ENCODE measurements around the gene LHFPL5.

The LHFPL5 gene

DNA sequence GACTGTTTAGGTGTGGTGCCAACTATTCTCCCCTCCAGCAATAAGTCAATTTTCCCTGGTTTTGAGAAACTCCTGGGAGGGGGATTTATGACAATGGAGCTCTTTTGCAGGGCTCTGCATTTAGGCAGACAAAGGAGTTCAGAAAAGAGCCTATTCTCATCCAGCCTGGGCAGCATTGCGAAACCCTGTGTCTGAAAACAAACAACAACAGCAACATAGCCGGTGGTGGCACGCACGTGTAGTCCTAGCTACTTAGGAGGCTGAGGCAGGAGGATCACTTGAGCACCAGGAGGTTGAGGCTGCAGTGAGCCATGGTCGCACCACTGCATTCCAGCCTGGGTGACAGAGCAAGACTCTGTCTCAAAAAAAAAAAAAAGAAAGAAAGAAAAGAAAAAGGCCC lies 14.5 kb upstream of the LHFPL5 start:
- no peak for DNase-seq (ENCODE audit: low spot score)

DNA sequence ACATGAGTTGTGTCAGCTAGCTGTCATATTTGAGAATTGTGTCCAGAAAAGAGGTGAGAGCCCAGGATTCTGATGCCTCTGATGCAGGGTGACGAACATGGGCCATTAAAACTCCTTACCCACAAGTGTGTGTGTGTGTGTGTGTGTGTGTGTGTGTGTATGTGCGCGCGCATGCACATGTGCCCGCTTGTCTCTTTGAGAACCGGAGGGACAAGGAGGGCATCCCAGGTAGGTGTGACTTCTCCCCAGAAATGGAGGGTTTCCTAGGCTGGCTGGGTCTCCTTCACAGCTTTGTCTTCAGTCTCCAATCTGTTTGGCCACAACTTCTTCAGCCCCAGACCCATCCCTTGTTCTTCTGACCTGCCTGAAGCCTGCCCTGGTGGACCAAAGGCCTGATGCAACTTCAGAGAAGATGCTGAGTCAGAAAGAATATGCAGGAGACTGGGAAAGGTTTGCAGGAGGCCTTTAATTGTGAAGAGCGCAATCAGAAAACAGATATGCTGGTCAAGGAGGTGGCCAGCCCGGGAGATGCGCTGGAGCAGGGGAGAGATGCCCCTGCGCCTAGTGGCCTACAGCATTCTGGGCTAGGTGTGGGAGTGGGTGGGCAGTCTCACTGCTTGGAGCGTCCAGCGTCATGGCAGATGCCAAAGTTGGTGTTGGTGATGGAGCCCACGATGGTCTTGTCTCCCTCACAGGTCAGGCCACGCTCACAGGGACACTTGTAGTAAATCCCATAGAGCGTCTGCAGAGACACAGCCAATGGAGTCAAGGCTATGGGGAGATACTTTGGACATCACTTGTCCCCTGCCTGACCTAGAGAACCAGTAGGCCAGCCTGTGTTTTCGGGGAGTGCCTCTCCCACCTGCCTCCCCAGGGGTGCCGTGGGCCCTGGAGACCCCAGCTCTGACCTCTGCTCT lies 10.4 kb upstream of the LHFPL5 start:
- DNase-seq (ENCODE audit: low spot score) = no peak

GRCh38 chr6:35795453-35796071 lies 9.6 kb upstream of the LHFPL5 start:
- DNase-seq (ENCODE audit: low spot score) = no peak

- DNase-seq (ENCODE audit: low spot score) = no peak
These were observed 8.9 kb upstream of the LHFPL5 start for GRCh38 chr6:35796236-35796635.

- no peak for DNase-seq (ENCODE audit: low spot score)
These were observed 7.2 kb upstream of the LHFPL5 start for GRCh38 chr6:35797837-35798526.

GRCh38 chr6:35798706-35799105 lies 6.4 kb upstream of the LHFPL5 start:
- no peak for DNase-seq (ENCODE audit: low spot score)

DNA sequence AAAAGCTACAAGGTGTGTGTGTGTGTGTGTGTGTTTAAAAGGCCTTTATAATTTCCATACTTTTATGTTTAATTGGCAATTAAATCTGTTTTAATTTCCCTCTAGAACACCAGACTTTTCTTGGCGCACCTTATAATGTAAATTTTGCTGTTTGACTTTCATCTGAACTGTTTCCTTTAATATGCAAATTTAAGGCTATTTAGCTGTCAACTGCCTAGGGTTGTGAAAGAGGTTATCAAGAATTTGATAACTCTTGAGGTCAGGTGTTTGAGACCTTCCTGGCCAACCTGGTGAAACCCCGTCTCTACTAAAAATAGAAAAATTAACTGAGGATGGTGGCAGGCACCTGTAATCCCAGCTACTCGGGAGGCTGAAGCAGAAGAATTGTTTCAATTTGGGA lies 4.0 kb upstream of the LHFPL5 start:
- no peak for DNase-seq (ENCODE audit: low spot score)

GRCh38 chr6:35808688-35809087 lies 3.5 kb downstream of the LHFPL5 start:
- DNase-seq (ENCODE audit: low spot score) = peak; percentile 42

DNA sequence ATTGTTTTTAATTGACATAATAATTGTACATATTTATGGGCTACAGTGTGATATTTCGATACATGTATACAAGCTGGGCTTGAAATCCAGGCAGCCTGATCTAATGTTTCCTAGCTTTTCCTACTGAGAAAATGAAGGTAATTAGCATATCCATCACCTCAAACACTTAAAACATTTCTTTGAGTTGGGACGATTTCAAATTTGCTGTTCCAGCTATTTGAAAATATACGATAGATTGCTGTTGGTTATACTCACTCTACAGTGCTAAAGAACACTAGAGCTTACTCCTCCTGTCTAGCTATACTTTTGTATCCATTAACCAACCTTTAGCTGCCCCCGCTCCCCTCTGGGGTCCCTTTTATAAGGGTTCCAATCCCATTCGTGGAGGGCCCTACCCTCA lies 4.7 kb downstream of the LHFPL5 start:
- no peak for DNase-seq (ENCODE audit: low spot score)

DNA sequence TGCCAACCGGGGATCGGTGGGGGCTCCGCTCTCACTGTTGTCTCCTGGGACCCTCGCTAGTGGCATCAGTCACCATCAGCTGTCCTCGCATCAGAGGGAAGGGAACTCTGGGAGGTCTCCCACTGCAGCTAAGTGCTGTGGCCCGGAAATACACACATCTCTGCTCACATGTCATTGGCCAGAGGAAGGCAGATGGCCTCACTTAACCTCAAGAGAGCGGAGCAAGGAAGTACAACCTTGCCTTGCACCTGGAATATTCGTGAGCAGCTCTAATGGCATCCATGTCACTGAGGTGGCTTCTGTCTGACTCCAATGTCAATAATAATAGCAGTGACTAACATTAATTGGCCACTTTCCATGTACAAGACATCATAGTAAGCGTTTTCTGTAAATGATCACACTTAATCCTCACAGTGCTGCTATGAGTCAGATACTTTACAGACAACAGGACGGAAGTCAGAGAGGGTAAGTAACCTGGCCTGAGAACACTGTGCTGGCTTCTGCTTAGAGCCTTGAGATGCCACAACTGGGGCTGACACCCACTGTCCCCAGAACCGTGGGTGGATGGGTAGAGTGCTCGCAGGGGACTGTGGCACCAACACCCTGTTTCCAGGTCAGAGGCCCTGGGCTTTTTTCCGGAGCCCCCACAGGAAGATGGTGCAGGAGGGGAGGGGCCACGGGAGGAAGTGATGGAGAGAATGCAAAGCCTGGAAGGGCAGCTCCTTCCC lies 6.0 kb downstream of the LHFPL5 start:
- DNase-seq (ENCODE audit: low spot score) = peak; percentile 60

DNA sequence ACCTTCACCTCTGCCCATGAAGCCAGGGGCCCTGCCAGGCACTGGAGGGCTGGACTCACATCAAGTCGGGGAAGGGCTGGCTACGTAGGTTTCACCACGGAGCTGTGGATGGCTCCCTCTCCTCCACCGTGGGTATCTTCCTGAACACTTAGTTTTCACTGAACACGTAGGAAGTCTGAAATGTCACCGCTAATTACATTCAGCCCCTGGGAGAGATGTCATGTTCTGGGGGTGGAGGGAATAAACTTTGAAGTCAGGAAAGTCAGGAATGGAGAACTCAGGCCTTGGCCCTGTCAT lies 6.5 kb downstream of the LHFPL5 start:
- DNase-seq (ENCODE audit: low spot score) = no peak

DNA sequence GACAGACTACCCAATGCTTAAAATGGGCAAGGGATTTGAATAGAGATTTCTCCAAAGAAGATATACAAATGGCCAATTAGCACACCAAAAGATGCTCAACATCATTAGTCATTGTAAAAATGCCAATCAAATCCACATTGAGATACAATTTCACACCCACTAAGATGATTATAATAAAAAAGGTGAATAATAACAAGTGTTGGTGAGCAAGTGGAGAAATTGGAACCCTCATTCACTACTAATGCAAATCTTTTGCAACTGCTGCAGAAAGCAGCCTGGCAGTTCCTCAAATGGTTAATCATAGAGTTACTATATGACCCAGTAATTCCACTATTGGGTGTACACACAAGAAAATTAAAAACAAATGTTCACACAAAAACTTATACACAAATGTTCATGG lies 12.4 kb downstream of the LHFPL5 start:
- no peak for DNase-seq (ENCODE audit: low spot score)

DNA sequence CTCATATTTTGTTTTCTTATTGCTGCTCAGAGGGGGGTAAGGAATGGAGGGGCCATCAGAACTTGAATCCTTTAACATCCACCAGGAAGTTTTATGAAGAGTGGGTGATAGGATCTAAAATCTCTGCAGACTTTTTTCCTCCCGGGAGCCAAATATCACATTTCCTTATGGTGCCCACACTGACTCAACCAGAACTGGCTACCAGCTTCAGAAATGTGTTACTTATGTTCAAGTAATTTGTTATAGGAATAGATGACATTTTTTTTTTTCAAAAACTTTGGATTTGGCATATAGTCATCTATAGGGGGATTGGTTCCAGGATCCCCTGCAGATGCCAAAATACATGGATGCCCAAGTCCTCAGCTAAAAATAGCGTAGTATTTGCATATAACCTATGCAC lies 18.4 kb downstream of the LHFPL5 start:
- DNase-seq (ENCODE audit: low spot score) = no peak

- DNase-seq (ENCODE audit: low spot score) = no peak
These were observed 19.5 kb downstream of the LHFPL5 start for GRCh38 chr6:35824552-35825192.

- DNase-seq (ENCODE audit: low spot score) = no peak
These were observed 24.2 kb downstream of the LHFPL5 start for GRCh38 chr6:35829306-35829705.

- DNase-seq (ENCODE audit: low spot score) = no peak
These were observed 26.3 kb downstream of the LHFPL5 start for GRCh38 chr6:35831257-35832007.

DNA sequence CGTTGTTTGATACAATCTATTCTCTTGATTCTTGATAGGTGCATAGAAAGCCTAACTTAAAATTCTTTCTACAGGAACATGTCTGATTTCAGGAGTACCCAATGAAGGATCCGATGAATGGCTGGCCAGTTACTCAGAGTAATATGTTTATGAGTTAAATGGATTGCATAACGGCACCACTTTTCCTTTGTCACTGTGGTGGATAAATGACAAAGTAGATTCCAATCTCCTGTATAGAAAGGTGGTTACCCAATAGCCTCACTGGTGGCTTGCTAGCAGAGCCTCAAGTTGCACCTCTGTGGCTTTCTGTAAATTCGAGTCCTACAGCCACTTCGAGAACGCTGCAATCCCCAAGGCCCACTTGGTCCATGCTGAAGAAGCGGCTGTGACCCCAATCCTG lies 28.4 kb downstream of the LHFPL5 start:
- no peak for DNase-seq (ENCODE audit: low spot score)

DNA sequence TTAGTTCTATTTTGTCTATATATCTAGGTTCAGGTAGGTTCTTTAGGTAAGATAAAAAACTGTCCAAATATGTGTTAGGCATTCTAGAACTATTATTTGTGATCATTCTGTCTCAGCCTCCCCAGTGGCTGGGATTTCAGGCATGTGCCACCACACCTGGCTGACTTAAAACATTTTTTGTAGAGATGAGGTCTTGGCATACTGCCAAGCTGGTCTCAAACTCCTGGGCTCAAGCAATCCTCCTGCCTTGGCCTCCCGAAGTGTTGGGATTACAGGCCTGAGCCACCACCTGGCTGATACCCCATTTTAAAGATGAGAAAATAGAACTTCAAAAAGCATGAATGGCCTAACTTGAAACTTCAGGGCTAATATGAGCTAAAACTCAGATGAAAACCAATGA lies 33.9 kb downstream of the LHFPL5 start:
- no peak for DNase-seq (ENCODE audit: low spot score)

DNA sequence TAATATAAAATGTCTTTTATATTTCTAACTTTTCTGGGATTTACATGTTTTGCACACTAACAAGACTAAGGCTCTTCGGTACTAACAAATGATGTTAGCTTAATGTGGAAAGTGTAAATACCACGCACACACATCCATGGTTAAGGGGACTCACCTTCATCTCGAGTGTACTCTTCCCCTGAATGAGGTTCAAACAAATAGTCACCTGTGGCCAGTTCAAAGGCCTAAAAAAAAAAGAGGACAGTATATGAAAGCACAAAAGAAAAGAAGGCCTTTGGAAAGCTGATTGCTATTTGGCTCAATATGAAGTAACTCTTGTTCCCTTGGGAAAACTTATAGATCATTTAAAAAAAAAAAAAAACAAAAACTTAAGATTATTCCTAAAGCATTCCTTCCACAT lies 37.2 kb downstream of the LHFPL5 start:
- no peak for DNase-seq (ENCODE audit: low spot score)

- no peak for DNase-seq (ENCODE audit: low spot score)
These were observed 39.1 kb downstream of the LHFPL5 start for GRCh38 chr6:35844290-35844689.

- no peak for DNase-seq (ENCODE audit: low spot score)
These were observed 45.1 kb downstream of the LHFPL5 start for GRCh38 chr6:35850208-35850607.
